ENCODE results near the gene CD99L2.
"Not testable (repeated sequence)": the region's sequence is repeated elsewhere in the genome, so short reads cannot be mapped to it uniquely, and the experiment has no call there.

The CD99L2 gene

GRCh38 chrX:150893936-150894335 lies 4.5 kb downstream of the CD99L2 start:
- DNase-seq = no peak

DNA sequence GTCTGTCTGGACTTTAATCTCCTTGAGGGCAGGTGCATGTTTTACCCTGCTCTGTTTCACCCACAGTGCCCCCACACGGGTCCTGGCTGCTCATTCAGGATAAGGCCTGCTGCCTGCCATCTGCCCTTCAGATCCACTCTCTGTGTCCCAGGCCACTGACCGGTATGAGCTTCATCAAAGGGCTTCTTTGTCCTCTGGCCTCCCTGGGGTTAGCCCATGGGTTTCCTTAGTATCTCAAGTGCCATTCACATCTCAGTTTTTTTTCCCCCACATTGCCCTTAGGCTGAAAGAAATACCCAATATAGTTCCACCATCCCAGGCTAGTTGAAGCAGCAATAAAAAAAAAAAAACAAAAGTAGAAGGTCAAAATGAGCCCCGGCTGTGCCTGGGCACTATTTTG lies 9.3 kb downstream of the CD99L2 start:
- DNase-seq = no peak

DNA sequence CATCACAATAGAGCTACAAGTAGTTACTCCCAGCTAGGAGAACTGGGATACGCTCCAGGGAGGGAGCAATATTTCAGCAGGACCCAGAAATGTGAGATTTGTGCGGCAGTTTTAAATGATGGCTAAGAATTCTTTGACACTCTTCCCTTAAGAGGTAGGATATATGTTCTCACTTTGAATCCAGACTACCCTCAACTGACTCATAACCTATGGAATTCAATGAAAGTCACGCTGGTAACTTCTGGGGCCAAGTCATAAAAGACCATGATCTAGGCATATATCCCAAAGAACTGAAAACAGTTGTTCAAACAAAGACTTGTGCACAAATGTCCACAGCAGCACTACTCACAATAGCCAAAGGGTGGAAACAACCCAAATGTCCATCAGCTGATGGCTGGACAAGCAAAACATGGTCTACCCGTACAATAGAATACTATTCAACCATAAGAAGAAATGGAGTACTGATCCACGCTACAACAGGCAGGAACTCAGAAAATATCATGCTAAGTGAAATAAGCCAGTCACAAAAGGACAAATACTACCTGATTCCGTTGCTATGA lies 10.5 kb downstream of the CD99L2 start:
- no peak for DNase-seq

- DNase-seq = not testable (repeated sequence)
These were observed 11.2 kb downstream of the CD99L2 start for GRCh38 chrX:150887268-150887667.

DNA sequence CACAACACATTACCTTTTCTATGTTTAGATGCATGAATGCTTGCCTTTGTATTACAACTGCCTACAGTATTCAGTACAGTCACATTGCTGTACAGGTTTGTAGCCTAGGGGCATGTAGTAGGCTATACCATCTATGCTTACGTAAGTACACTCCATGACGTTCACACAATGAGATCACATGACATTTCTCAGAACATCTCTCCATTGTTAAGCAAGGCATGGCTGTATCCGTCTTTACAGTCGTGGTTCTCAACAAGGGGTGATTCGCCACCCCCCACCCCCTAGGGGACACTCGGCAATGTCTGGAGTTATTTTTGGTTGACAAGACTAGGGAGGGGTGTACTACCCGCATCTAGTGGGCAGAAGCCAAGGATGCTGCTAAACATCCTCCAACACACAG lies 12.1 kb downstream of the CD99L2 start:
- DNase-seq = no peak

GRCh38 chrX:150880808-150881165 lies 17.7 kb downstream of the CD99L2 start:
- DNase-seq = no peak

DNA sequence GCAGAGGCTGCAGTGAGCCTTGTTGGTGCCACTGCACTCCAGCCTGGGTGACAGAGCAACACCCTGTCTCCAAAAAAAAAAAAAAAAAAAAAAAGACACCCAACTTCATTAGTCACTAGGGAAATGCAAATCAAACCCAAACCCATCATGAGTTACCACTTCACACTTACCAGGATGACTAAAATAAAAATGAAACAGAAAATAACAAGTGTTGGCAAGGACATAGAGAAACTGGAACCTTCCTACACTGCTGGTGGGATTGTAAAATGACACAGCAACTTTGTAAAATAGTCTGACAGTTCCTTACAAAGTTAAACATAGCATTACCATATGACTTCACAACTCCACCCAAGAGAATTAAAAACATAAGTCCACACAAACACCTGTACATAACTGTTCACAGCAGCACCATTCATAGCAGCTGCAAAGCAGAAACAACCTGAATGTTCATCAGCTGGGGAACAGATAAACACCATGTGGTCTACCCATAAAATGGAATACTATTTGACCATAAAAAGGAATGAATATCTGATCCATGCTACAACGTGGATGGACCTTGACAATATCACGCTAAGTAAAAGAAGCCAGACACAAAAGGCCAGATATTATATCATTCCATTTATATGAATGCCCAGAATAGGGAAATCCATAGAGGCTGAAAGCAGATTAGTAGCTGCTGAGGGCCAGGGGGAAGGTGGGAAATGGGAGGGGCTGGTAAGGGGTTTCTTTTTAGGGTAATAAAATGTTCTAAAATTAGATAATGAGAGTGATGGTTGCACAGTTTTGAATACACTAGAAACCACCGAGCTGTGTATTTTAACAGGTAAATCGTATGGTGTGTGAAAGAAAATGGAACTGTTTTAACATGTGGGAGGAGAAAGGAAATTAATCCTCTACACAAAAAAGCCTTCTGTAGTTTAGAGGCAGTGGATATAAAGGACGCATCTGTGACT lies 18.3 kb downstream of the CD99L2 start:
- DNase-seq = no peak

DNA sequence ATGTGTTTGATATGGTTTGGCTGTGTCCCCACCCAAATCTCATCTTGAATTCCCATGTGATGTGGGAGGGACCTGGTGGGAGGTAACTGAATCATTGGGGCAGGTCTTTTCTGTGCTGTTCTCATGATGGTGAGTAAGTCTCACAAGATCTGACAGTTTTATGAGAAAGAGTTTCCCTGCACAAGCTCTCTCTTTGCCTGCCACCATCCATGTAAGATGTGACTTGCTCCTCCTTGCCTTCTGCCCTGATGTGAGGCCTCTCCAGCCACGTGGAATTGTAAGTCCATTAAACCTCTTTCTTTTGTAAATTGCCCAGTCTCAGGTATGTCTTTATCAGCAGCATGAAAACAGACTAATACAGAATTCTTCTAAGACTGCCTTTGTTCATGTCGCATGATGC lies 22.8 kb downstream of the CD99L2 start:
- not testable (repeated sequence) for DNase-seq

DNA sequence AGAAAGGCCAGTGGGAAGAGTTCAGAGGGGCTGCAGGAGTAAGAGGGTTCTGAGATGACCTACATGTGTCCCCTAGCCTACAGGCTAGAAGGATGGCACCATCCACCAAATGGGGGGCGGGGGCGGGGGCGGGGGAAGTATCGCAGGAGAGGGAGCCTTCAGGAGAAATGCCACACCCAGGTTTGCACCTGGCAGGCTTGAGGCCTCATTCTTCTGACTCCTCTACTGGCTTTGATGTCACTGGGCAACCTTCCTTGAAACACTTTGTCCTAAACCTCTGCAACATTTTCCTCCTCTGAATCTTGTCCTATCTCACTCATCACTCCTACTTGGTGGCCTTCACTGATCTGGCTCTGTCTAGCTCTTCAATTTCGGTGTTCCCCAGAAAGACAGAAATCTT lies 24.0 kb downstream of the CD99L2 start:
- no peak for DNase-seq

GRCh38 chrX:150873616-150874015 lies 24.9 kb downstream of the CD99L2 start:
- DNase-seq = no peak

DNA sequence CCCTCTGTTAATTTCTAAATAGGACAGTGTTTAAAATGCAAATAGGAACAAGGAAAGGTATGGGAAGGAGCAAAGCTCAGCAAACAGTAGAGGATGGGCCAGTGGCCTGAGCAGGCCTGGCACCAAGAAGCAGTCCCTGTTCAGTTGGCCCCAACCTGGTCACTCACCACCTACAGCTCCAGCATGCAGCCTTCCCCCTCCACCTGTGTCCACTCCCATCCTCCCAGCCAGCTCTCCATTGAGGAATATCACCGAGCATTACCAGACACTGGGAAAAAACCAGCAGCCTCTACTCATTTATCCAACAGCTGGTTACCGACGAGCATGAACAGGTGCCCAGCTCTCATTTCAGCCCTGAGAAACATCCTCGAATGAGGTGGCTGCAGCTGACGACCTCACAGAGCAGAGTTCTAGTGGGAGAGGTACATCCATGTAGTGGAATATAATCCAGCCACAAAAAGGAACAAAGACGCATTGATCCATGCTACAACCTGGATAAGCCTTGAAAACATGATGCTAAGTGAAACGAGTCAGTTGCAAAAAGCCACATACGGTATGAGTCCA lies 25.6 kb downstream of the CD99L2 start:
- DNase-seq = no peak

DNA sequence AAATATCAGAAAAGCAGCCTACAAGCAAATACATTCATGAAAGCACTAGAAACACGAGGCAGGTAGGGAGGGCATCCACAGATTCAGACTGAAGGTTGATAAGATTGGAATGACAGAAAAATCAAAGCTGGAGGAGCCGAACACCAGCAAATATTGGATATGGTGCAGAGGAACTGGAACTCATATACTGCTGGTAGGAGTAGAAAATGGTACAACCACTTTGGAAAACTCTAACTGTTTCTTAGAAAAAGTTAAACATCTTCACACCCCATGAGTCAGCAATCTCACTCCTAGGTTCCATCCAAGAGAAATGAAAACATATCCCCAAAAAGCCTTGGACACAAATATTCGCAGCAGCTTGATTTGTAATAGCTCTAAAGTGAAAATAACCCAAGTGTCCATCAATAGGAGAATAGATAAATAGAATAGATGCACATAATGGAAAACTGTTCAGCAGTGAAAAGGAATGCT lies 27.1 kb downstream of the CD99L2 start:
- no peak for DNase-seq

- no peak for DNase-seq
These were observed 27.8 kb downstream of the CD99L2 start for GRCh38 chrX:150870487-150871340.

- no peak for DNase-seq
These were observed 28.4 kb downstream of the CD99L2 start for GRCh38 chrX:150870029-150870428.

DNA sequence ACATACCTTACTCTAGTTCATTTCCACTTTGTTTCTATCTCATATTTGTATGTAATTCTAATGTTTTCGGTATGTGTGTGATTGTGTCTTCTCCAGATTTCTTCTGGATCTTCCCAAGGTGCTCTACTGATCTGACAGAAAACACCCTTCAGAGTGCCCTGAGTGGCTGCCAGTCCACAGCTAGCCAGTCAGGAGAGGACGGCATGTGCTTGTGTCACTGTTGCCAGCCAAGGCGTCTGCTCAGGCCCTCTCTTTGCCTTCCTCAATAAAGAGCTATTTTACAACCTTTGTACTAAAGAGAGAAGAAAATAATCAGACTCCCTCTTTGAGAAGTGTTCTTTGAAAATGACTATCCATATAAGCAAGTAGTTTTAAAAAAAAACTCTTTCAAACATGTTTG lies 29.0 kb downstream of the CD99L2 start:
- no peak for DNase-seq

- DNase-seq = no peak
These were observed 29.8 kb downstream of the CD99L2 start for GRCh38 chrX:150868625-150869024.

DNA sequence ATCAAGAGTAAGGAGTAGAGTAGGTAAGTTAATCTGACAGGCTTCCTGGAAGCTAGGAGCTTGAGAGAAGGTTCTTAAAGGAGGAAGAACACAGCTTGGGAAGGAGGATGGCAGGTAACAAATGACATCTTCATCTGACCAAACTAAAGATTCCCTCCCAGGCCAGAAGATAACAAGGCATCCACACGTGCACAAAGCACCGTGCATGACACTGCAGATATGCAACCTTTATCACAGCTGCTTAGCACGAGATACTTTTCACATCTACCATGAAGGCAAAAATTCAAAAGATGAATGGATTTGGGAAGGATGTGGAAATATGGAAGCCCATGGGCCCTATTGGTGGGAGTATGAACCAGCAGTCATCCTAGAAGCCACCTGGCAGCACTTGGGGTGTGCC lies 34.3 kb downstream of the CD99L2 start:
- DNase-seq = no peak

- no peak for DNase-seq
These were observed 35.3 kb downstream of the CD99L2 start for GRCh38 chrX:150863191-150863590.

DNA sequence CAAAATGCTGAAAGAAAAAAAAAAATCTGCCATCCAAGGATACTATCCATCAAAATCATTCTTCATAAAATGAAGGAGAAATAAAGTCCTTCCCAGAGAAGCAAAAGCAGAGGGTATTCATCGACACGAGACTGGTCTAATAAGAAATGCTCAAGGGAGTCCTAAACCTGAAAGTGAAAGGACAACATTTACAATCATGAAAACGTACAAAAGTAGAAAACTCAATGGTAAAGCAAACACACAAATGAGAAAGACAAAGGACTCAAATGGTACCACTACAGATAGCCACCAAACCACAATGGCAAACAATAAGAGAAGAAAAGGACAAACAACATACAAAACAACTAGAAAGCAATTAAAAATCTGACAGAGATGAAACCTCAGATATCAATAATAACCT lies 41.0 kb downstream of the CD99L2 start:
- DNase-seq = no peak

- no peak for DNase-seq
These were observed 41.7 kb downstream of the CD99L2 start for GRCh38 chrX:150856785-150857184.

- DNase-seq = no peak
These were observed 42.4 kb downstream of the CD99L2 start for GRCh38 chrX:150856101-150856500.

DNA sequence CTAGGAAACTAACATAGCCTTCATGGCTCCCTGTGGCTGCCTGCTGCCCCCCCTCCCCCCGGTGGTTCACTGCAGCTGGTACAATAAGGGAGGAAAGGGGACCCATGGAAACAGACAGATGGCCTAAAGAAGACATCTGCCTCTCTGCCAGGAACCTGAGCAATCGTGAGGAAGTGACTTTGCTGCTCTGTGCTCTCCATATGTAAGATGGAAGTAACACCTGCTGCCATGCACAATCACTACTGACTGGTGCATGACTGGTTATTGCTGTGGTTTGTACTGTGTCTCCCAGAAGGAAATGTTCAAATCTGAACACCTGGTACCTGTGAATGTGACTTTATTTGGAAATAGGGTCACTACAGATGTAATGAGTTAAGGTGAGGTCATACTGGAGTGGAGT lies 43.6 kb downstream of the CD99L2 start:
- no peak for DNase-seq
